NCI-H2171 (cell line): ENCODE data around the gene INPP5A.

Experiments
- DNase-seq: peaks from one replicate; lab custom pipeline; 2025; lab: John Stamatoyannopoulos, UW

Gene INPP5A

GRCh38 chr10:132628966-132629900 is 91.6 kb downstream of the INPP5A start:
- DNase-seq = no peak

GRCh38 chr10:132630156-132630555 is 92.6 kb downstream of the INPP5A start:
- DNase-seq = no peak

- DNase-seq = no peak
These were observed 93.2 kb downstream of the INPP5A start for GRCh38 chr10:132630666-132631337.

GRCh38 chr10:132631338-132631735 is 93.8 kb downstream of the INPP5A start:
- no peak for DNase-seq

GRCh38 chr10:132632091-132632561 is 94.5 kb downstream of the INPP5A start:
- no peak for DNase-seq

GRCh38 chr10:132632851-132633684 is 95.5 kb downstream of the INPP5A start:
- no peak for DNase-seq

GRCh38 chr10:132634241-132634946 is 96.8 kb downstream of the INPP5A start:
- no peak for DNase-seq

- no peak for DNase-seq
These were observed 97.3 kb downstream of the INPP5A start for GRCh38 chr10:132634947-132635271.

GRCh38 chr10:132636358-132636757 is 98.8 kb downstream of the INPP5A start:
- no peak for DNase-seq

- no peak for DNase-seq
These were observed 100.0 kb downstream of the INPP5A start for GRCh38 chr10:132637477-132638129.

- DNase-seq = no peak
These were observed 100.5 kb downstream of the INPP5A start for GRCh38 chr10:132638130-132638515.

- DNase-seq = no peak
These were observed 101.9 kb downstream of the INPP5A start for GRCh38 chr10:132639470-132639869.

GRCh38 chr10:132640326-132641125 is 102.9 kb downstream of the INPP5A start:
- no peak for DNase-seq

- DNase-seq = no peak
These were observed 103.8 kb downstream of the INPP5A start for GRCh38 chr10:132641401-132641800.

- no peak for DNase-seq
These were observed 104.6 kb downstream of the INPP5A start for GRCh38 chr10:132641966-132642731.

- no peak for DNase-seq
These were observed 105.1 kb downstream of the INPP5A start for GRCh38 chr10:132642732-132643008.

- no peak for DNase-seq
These were observed 106.3 kb downstream of the INPP5A start for GRCh38 chr10:132643709-132644526.

- no peak for DNase-seq
These were observed 107.1 kb downstream of the INPP5A start for GRCh38 chr10:132644527-132645246.

GRCh38 chr10:132645247-132645530 is 107.6 kb downstream of the INPP5A start:
- no peak for DNase-seq
